DND-41 (cell line): ENCODE results near the gene TPX2.

Experiments used
- ATAC-seq: fragments of 200-7000 bp; cut with Tn5 transposase; 3 replicates; pipeline ENCODE4 v1.9.1; 2021; ENCODE audit warnings: low read depth; ENCODE audit not compliant: insufficient read depth
- DNase-seq: peaks from one replicate; pipeline ENCODE4 v3.0.0-alpha.2; 2020
- H2AFZ ChIP-seq: 2 replicates; pipeline ENCODE4 v1.6.0; 2012; ENCODE audit warnings: low read depth, low read length
- H3K27ac ChIP-seq: 2 replicates; pipeline ENCODE4 v1.5.1; 2012; ENCODE audit warnings: low read length, inconsistent platforms
- H3K27me3 ChIP-seq: fragments of 200-600 bp; sonication (generic); 2 replicates; pipeline ENCODE4 v1.6.0; 2012; ENCODE audit warnings: low read length, mild to moderate bottlenecking, inconsistent platforms; ENCODE audit not compliant: insufficient read depth, poor library complexity
- H3K36me3 ChIP-seq: 2 replicates; pipeline ENCODE4 v1.5.1; 2012; ENCODE audit warnings: low read length, inconsistent platforms; ENCODE audit not compliant: insufficient read depth
- H3K4me1 ChIP-seq: 2 replicates; pipeline ENCODE4 v1.5.1; 2012; ENCODE audit warnings: mild to moderate bottlenecking, low read length; ENCODE audit not compliant: insufficient read depth
- H3K4me2 ChIP-seq: 2 replicates; pipeline ENCODE4 v1.6.0; 2012; ENCODE audit warnings: mild to moderate bottlenecking, moderate library complexity, low read length, inconsistent platforms; ENCODE audit not compliant: insufficient read depth
- H3K4me3 ChIP-seq, 2 experiments: fragments of 200-600 bp in 1 of 2; shearing (Covaris generic) in 1 of 2; 2 replicates each; pipeline ENCODE4 v1.5.1; 2012 to 2016; ENCODE audit warnings: inconsistent platforms in 2 of 2, low read length in 2 of 2, mild to moderate bottlenecking in 2 of 2, low read depth in 1 of 2, moderate library complexity in 1 of 2
- H3K79me2 ChIP-seq: 2 replicates; pipeline ENCODE4 v1.6.0; 2012; ENCODE audit warnings: low read length, inconsistent platforms; ENCODE audit not compliant: insufficient read depth
- H3K9ac ChIP-seq: 2 replicates; pipeline ENCODE4 v1.6.0; 2012; ENCODE audit warnings: low read depth, mild to moderate bottlenecking, inconsistent platforms, low read length, moderate library complexity
- H3K9me3 ChIP-seq: 2 replicates; pipeline ENCODE4 v1.5.1; 2012; ENCODE audit warnings: low read length, moderate library complexity, mild to moderate bottlenecking, inconsistent platforms; ENCODE audit not compliant: insufficient read depth, severe bottlenecking
- H4K20me1 ChIP-seq: 2 replicates; pipeline ENCODE4 v1.6.0; 2012; ENCODE audit warnings: low read length; ENCODE audit not compliant: insufficient read depth
- CTCF ChIP-seq: IDR thresholded peaks from 2 replicates; pipeline ENCODE4 v1.5.1; 2012; ENCODE audit warnings: borderline replicate concordance, low read length, moderate library complexity, mild to moderate bottlenecking; ENCODE audit not compliant: poor library complexity, severe bottlenecking; ENCODE audit errors: extremely low read depth
- EZH2 ChIP-seq: IDR thresholded peaks from 3 replicates; pipeline ENCODE4 v1.6.1; 2012; ENCODE audit warnings: borderline replicate concordance, low read depth, mild to moderate bottlenecking, moderate library complexity, low read length, inconsistent platforms; ENCODE audit not compliant: severe bottlenecking

TPX2 gene

GRCh38 chr20:31722257-31723068 is 16.6 kb upstream of the TPX2 start, which contains the start of gene BCL2L1:
Gene BCL2L1 (minus strand): TSS chr20:31722868. CDS start chr20:31722218, 650 bp downstream.
- Histone ChIP-seq H2AFZ (peak within 1 kb of the TSS; percentile 76), H3K36me3 (peaks cover 46% of the 10 kb centered on the region), H3K27me3 (no peaks in the 10 kb centered on the region), H3K4me2 (peak within 1 kb of the TSS; percentile 89), H3K9ac (peak within 1 kb of the TSS; percentile 91), H3K4me1 (peaks cover 38% of the 10 kb centered on the region), H3K9me3 (no peaks in the 10 kb centered on the region), H3K27ac (peak within 1 kb of the TSS; percentile 90), H3K4me3 (peak within 1 kb of the TSS; percentile 53 to 75), H4K20me1 (peaks cover 42% of the 10 kb centered on the region), H3K79me2 (peaks cover 58% of the 10 kb centered on the region)
- peak; percentile 86 for DNase-seq
- ATAC-seq = peak; percentile 56
- no peak for TF ChIP-seq EZH2
- peak; percentile 86 for TF ChIP-seq CTCF

GRCh38 chr20:31723069-31723318 is 16.1 kb upstream of the TPX2 start:
- Histone ChIP-seq H3K4me2 (peak overlapping the region; percentile 89), H3K27ac (peak overlapping the region; percentile 90), H3K4me3 (peak overlapping the region; percentile 53 to 75), H3K36me3 (peaks cover 41% of the 10 kb centered on the region), H4K20me1 (peaks cover 37% of the 10 kb centered on the region), H3K27me3 (no peaks in the 10 kb centered on the region), H3K4me1 (peaks cover 33% of the 10 kb centered on the region), H3K79me2 (peaks cover 53% of the 10 kb centered on the region), H3K9me3 (no peaks in the 10 kb centered on the region), H2AFZ (peak overlapping the region; percentile 57), H3K9ac (peak overlapping the region; percentile 91)
- DNase-seq (no peak), ATAC-seq (no peak)
- TF ChIP-seq CTCF (no peak), EZH2 (no peak)

- H3K4me1 ChIP-seq = peaks cover 29% of the 10 kb centered on the region
Measured at GRCh38 chr20:31723319-31724078, 15.6 kb upstream of the TPX2 start.

More at GRCh38 chr20:31723319-31724078, 15.6 kb upstream of the TPX2 start:
- Histone ChIP-seq H2AFZ (peak overlapping the region; percentile 76), H3K9ac (peak overlapping the region; percentile 91), H3K27ac (peak overlapping the region; percentile 90), H3K9me3 (no peaks in the 10 kb centered on the region), H3K4me3 (peak overlapping the region; percentile 53 to 75), H3K36me3 (peaks cover 38% of the 10 kb centered on the region), H3K79me2 (peaks cover 48% of the 10 kb centered on the region), H4K20me1 (peaks cover 34% of the 10 kb centered on the region), H3K4me2 (peak overlapping the region; percentile 89), H3K27me3 (no peaks in the 10 kb centered on the region)
- peak; percentile 100 for DNase-seq
- no peak for TF ChIP-seq EZH2
- TF ChIP-seq CTCF = peak; percentile 99
- ATAC-seq = peak; percentile 85
